Esophagus muscularis mucosa (tissue), 4 donors: ENCODE measurements around the gene TWIST1. TPM values are rescaled to one million over a fixed set of nuclear protein-coding genes. Genes with fewer than 3 reads are reported as not detected.

Experiments
- DNase-seq: peaks from one replicate; pipeline ENCODE4 v3.0.0-alpha.2; 2017; ENCODE audit errors: extremely low spot score
- H3K27ac ChIP-seq, 4 donors: fragments of 200-600 bp; sonication (generic); replicated peaks in 1 of 4; 1 replicate in 3 of 4; 2 replicates in 1 of 4; pipeline ENCODE4 v1.5.1; 2016 to 2019; ENCODE audit warnings: mild to moderate bottlenecking in 1 of 4
- H3K27me3 ChIP-seq, 4 donors: fragments of 200-600 bp; sonication (generic); one replicate each; pipeline versions ENCODE4 v1.5.1 to v1.6.0; 2016 to 2019
- H3K36me3 ChIP-seq, 4 donors: fragments of 200-600 bp; sonication (generic); one replicate each; pipeline ENCODE4 v1.5.1; 2016 to 2019
- H3K4me1 ChIP-seq, 4 donors: fragments of 200-600 bp; sonication (generic); one replicate each; pipeline ENCODE4 v1.5.1; 2016 to 2019
- H3K4me3 ChIP-seq, 4 donors: fragments of 200-600 bp; sonication (generic); 1 replicate in 2 of 4; 2 replicates in 2 of 4; pipeline ENCODE4 v1.5.1; 2016 to 2019; ENCODE audit warnings: mild to moderate bottlenecking in 4 of 4, moderate library complexity in 1 of 4
- H3K9me3 ChIP-seq, 4 donors: fragments of 200-600 bp; sonication (generic); 1 replicate in 3 of 4; 2 replicates in 1 of 4; pipeline ENCODE4 v1.5.1; 2016 to 2019
- CTCF ChIP-seq, 3 experiments: fragments of 200-600 bp in 2 of 3; fragments of 450-650 bp in 1 of 3; sonication (generic) in 2 of 3; IDR thresholded peaks; one replicate each; pipeline ENCODE4 v1.5.1; 2017 to 2019; ENCODE audit warnings: antibody characterized with exemption in 3 of 3, mild to moderate bottlenecking in 2 of 3, moderate library complexity in 1 of 3
- EP300 ChIP-seq: sonication (generic); formaldehyde crosslinking; IDR thresholded peaks from one replicate; pipeline ENCODE4 v1.6.1; 2017; ENCODE audit warnings: antibody characterized with exemption
- POLR2A ChIP-seq: fragments of 450-650 bp; IDR thresholded peaks from one replicate; pipeline ENCODE4 v1.6.1; 2017; ENCODE audit warnings: antibody characterized with exemption, moderate library complexity, mild to moderate bottlenecking, low read depth
- POLR2AphosphoS5 ChIP-seq, 2 donors: sonication (generic); formaldehyde crosslinking; IDR thresholded peaks; one replicate each; pipeline ENCODE4 v1.6.1; 2017; ENCODE audit warnings: antibody characterized with exemption in 2 of 2
- WGBS: methylation state at CpG from one replicate; pipeline ENCODE4 v1.1.5; 2018; 5-methylcytosine and 5-hydroxymethylcytosine counted together
- intact Hi-C: fragments of 100-400 bp; cut with DNase I; formaldehyde crosslinking; loops from one replicate; pipeline ENCODE4 v1.15.1; 2023
- total RNA-seq, 4 donors: library from RNA; depleted of rRNA; stranded (reverse); fragments of >200 nt; gene quantifications; one replicate each; pipeline versions ENCODE4 v1.1.0 to v1.2.1, GENCODE V29; 2016

The TWIST1 gene
- total RNA-seq, 4 donors from 2014 or later: 15.6 to 18.3 (median 16.1) TPM

- Histone ChIP-seq H3K36me3 (no peaks in the 10 kb centered on the region), H3K4me1 (peaks cover 21 to 56% (median 50%) of the 10 kb centered on the region in 4 donors), H3K4me3 (peak overlapping the region; percentile 36 to 55 (median 46)), H3K9me3 (no peaks in the 10 kb centered on the region), H3K27ac (peak overlapping the region; percentile 77 to 84 (median 80)), H3K27me3 (peaks cover 0 to 84% (median 8%) of the 10 kb centered on the region in 4 donors)
- TF ChIP-seq EP300: no peak
- TF ChIP-seq POLR2AphosphoS5 (IDR thresholded peaks at IDR 0.05): no peak
- no peak for TF ChIP-seq POLR2A
- TF ChIP-seq CTCF (IDR thresholded peaks at IDR 0.05): no peak
- DNase-seq: no peak
- 57% methylated on average over 15 of the region's 15 CpGs for WGBS
- intact Hi-C loops: no loop called here
These were observed 5.8 kb downstream of the TWIST1 start for GRCh38 chr7:19111474-19112273.

- no peak for DNase-seq
- Histone ChIP-seq H3K9me3 (no peaks in the 10 kb centered on the region), H3K27ac (peak overlapping the region; percentile 77 to 84 (median 80)), H3K4me3 (peak overlapping the region in 3 of 4 donors; percentile 36 to 48 (median 36)), H3K4me1 (peaks cover 14 to 56% (median 51%) of the 10 kb centered on the region in 4 donors), H3K27me3 (peaks cover 0 to 85% (median 8%) of the 10 kb centered on the region in 4 donors), H3K36me3 (no peaks in the 10 kb centered on the region)
- TF ChIP-seq EP300 (no peak), CTCF (IDR thresholded peaks at IDR 0.05) (no peak), POLR2AphosphoS5 (IDR thresholded peaks at IDR 0.05) (no peak), POLR2A (no peak)
- WGBS: 60% methylated on average over 6 of the region's 6 CpGs
- intact Hi-C loops: no loop called here
These were observed 6.7 kb downstream of the TWIST1 start for GRCh38 chr7:19110776-19111175.

GRCh38 chr7:19110026-19110730, 7.3 kb downstream of the TWIST1 start:
- no peaks in the 10 kb centered on the region for H3K9me3 ChIP-seq
- peaks cover 14 to 57% (median 48%) of the 10 kb centered on the region in 4 donors for H3K4me1 ChIP-seq
- H3K4me3 ChIP-seq: no peak overlapping the region
- TF ChIP-seq POLR2AphosphoS5 (IDR thresholded peaks at IDR 0.05) (no peak), CTCF (IDR thresholded peaks at IDR 0.05) (no peak), POLR2A (no peak), EP300 (no peak)
- H3K27ac ChIP-seq: peak overlapping the region; percentile 77 to 84 (median 80)
- H3K27me3 ChIP-seq: peaks cover 0 to 85% (median 8%) of the 10 kb centered on the region in 4 donors
- no peak for DNase-seq
- 62% methylated on average over 11 of the region's 11 CpGs for WGBS
- intact Hi-C loops: no loop called here
- H3K36me3 ChIP-seq: no peaks in the 10 kb centered on the region

- intact Hi-C loops: no loop called here
- H3K36me3 ChIP-seq: no peaks in the 10 kb centered on the region
- no peak overlapping the region for H3K4me3 ChIP-seq
- H3K27ac ChIP-seq: peak overlapping the region; percentile 51 to 84 (median 80)
- TF ChIP-seq CTCF (IDR thresholded peaks at IDR 0.05): no peak
- DNase-seq: no peak
- 58% methylated on average over 11 of the region's 11 CpGs for WGBS
- no peaks in the 10 kb centered on the region for H3K9me3 ChIP-seq
- peaks cover 14 to 57% (median 45%) of the 10 kb centered on the region in 4 donors for H3K4me1 ChIP-seq
- peaks cover 0 to 78% (median 8%) of the 10 kb centered on the region in 4 donors for H3K27me3 ChIP-seq
These were observed 8.2 kb downstream of the TWIST1 start for GRCh38 chr7:19109000-19109946.
